OCI-LY1 (cell line): ENCODE data around the gene RANBP9.

ENCODE experiments used
- H2AFZ ChIP-seq: fragments of 200-600 bp; sonication (generic), shearing (Covaris generic); 2 replicates; pipeline ENCODE4 v1.6.0; 2014; ENCODE audit warnings: antibody characterized with exemption, mild to moderate bottlenecking, low read length
- H3F3A ChIP-seq: fragments of 200-600 bp; sonication (generic), shearing (Covaris generic); 2 replicates; pipeline ENCODE4 v1.6.0; 2014; ENCODE audit warnings: mild to moderate bottlenecking, antibody characterized with exemption, low read length, moderate library complexity; ENCODE audit not compliant: insufficient read depth
- H3K27ac ChIP-seq: fragments of 200-600 bp; sonication (generic); 2 replicates; pipeline ENCODE4 v1.5.1; 2014; ENCODE audit warnings: low read length, mixed run types, mild to moderate bottlenecking, low read depth; ENCODE audit not compliant: poor library complexity, severe bottlenecking
- H3K27me3 ChIP-seq: fragments of 200-600 bp; sonication (generic); 2 replicates; pipeline ENCODE4 v1.6.0; 2014; ENCODE audit warnings: antibody characterized with exemption, mild to moderate bottlenecking, low read length, moderate library complexity; ENCODE audit not compliant: insufficient read depth
- H3K36me3 ChIP-seq: fragments of 200-600 bp; sonication (generic); 2 replicates; pipeline ENCODE4 v1.6.1; 2014; ENCODE audit warnings: mild to moderate bottlenecking, antibody characterized with exemption, low read length, moderate library complexity, mixed read lengths; ENCODE audit not compliant: insufficient read depth
- H3K4me1 ChIP-seq: fragments of 200-600 bp; sonication (generic); 2 replicates; pipeline ENCODE4 v1.5.1; 2014; ENCODE audit warnings: mild to moderate bottlenecking, low read length, moderate library complexity; ENCODE audit not compliant: insufficient read depth, severe bottlenecking
- H3K4me2 ChIP-seq: fragments of 200-600 bp; sonication (generic), shearing (Covaris generic); 2 replicates; pipeline ENCODE4 v1.6.1; 2014; ENCODE audit warnings: low read length
- H3K4me3 ChIP-seq: fragments of 200-600 bp; sonication (generic); 2 replicates; pipeline ENCODE4 v1.5.1; 2014; ENCODE audit warnings: low read length, low read depth, mild to moderate bottlenecking, mixed read lengths; ENCODE audit not compliant: poor library complexity, severe bottlenecking
- H3K79me2 ChIP-seq: fragments of 200-600 bp; shearing (Covaris generic); 2 replicates; pipeline ENCODE4 v1.6.1; 2016; ENCODE audit warnings: mixed run types, low read length, mixed read lengths; ENCODE audit not compliant: insufficient read depth
- H3K9ac ChIP-seq: fragments of 200-600 bp; sonication (generic), shearing (Covaris generic); 2 replicates; pipeline ENCODE4 v1.6.1; 2014; ENCODE audit warnings: mild to moderate bottlenecking, low read length, mixed read lengths
- H3K9me2 ChIP-seq: fragments of 200-600 bp; sonication (generic), shearing (Covaris generic); 2 replicates; pipeline ENCODE4 v1.6.1; 2014; ENCODE audit warnings: low read depth, mild to moderate bottlenecking, low read length, mixed read lengths
- H3K9me3 ChIP-seq: fragments of 200-600 bp; shearing (Covaris generic); 2 replicates; pipeline ENCODE4 v1.6.1; 2014; ENCODE audit warnings: low read length, mixed read lengths
- H4K20me1 ChIP-seq: fragments of 200-600 bp; sonication (generic), shearing (Covaris generic); 2 replicates; pipeline ENCODE4 v1.6.0; 2016; ENCODE audit warnings: mild to moderate bottlenecking, low read length; ENCODE audit not compliant: insufficient read depth
- CTCF ChIP-seq: fragments of 200-600 bp; sonication (generic), shearing (Covaris generic); IDR thresholded peaks from 2 replicates; pipeline ENCODE4 v1.5.1; 2017; ENCODE audit warnings: mild to moderate bottlenecking, antibody characterized with exemption, low read length, moderate library complexity, mixed read lengths
- EZH2 ChIP-seq: fragments of 200-600 bp; sonication (generic), shearing (Covaris generic); IDR thresholded peaks from 2 replicates; pipeline ENCODE4 v1.8.0; 2017; ENCODE audit warnings: borderline replicate concordance, mixed run types, mild to moderate bottlenecking, antibody characterized with exemption, low read length, moderate library complexity, mixed read lengths

RANBP9 gene

GRCh38 chr6:13574571-13575376 is 136.9 kb downstream of the RANBP9 start, which contains the start of gene SIRT5:
SIRT5 (plus strand) TSS chr6:13574601; CDS start chr6:13584111, 9,510 bp downstream.
- Histone ChIP-seq H3K36me3 (peaks cover 4% of the 10 kb centered on the region; the same call in 1 of the 2 replicates), H2AFZ (peak within 1 kb of the TSS; percentile 15; the same call in 1 of the 2 replicates), H4K20me1 (no peaks in the 10 kb centered on the region), H3K9me3 (no peaks in the 10 kb centered on the region), H3K79me2 (no peaks in the 10 kb centered on the region), H3K27me3 (no peaks in the 10 kb centered on the region), H3K4me3 (peak within 1 kb of the TSS; percentile 85), H3K27ac (peak within 1 kb of the TSS; percentile 92), H3K9ac (peak within 1 kb of the TSS; percentile 82), H3F3A (no peaks in the 10 kb centered on the region), H3K4me1 (peaks cover 17% of the 10 kb centered on the region), H3K9me2 (no peaks in the 10 kb centered on the region), H3K4me2 (peak within 1 kb of the TSS; percentile 91)
- no peak for TF ChIP-seq EZH2
- TF ChIP-seq CTCF: peak; percentile 90; the same call in 1 of the 2 replicates

GRCh38 chr6:13574149-13574570 is 137.5 kb downstream of the RANBP9 start:
- H3K4me2 ChIP-seq: peak overlapping the region; percentile 91
- no peaks in the 10 kb centered on the region for H3F3A ChIP-seq
- H3K9me2 ChIP-seq: no peaks in the 10 kb centered on the region
- H2AFZ ChIP-seq: no peak overlapping the region
- peaks cover 17% of the 10 kb centered on the region for H3K4me1 ChIP-seq
- H3K36me3 ChIP-seq: no peaks in the 10 kb centered on the region
- H3K9ac ChIP-seq: peak overlapping the region; percentile 82
- no peaks in the 10 kb centered on the region for H3K27me3 ChIP-seq
- TF ChIP-seq EZH2: no peak
- TF ChIP-seq CTCF: peak; percentile 52
- peak overlapping the region; percentile 92 for H3K27ac ChIP-seq
- no peaks in the 10 kb centered on the region for H4K20me1 ChIP-seq
- no peaks in the 10 kb centered on the region for H3K9me3 ChIP-seq
- no peaks in the 10 kb centered on the region for H3K79me2 ChIP-seq
- H3K4me3 ChIP-seq: peak overlapping the region; percentile 85

GRCh38 chr6:13573669-13574110 is 137.9 kb downstream of the RANBP9 start:
- TF ChIP-seq EZH2 (no peak), CTCF (no peak)
- no peaks in the 10 kb centered on the region for H3K9me2 ChIP-seq
- peak overlapping the region; percentile 74 for H3K9ac ChIP-seq
- peak overlapping the region; percentile 85 for H3K4me3 ChIP-seq
- no peaks in the 10 kb centered on the region for H3K27me3 ChIP-seq
- no peaks in the 10 kb centered on the region for H3K9me3 ChIP-seq
- H2AFZ ChIP-seq: no peak overlapping the region
- H3K4me2 ChIP-seq: peak overlapping the region; percentile 73
- H3K4me1 ChIP-seq: peaks cover 17% of the 10 kb centered on the region
- no peaks in the 10 kb centered on the region for H3K79me2 ChIP-seq
- H4K20me1 ChIP-seq: no peaks in the 10 kb centered on the region
- H3K27ac ChIP-seq: peak overlapping the region; percentile 71
- no peaks in the 10 kb centered on the region for H3K36me3 ChIP-seq
- no peaks in the 10 kb centered on the region for H3F3A ChIP-seq
